ENCODE data around the gene PREPL. TPM values are rescaled to one million over a fixed set of nuclear protein-coding genes. Genes with fewer than 3 reads are reported as not detected.

Gene PREPL
- total and polyA plus RNA-seq, 2 of the 8 experiments (the other 6 are each of a cell fraction or from before 2014, with no cell fraction given): 13.6 to 38.9 TPM

DNA sequence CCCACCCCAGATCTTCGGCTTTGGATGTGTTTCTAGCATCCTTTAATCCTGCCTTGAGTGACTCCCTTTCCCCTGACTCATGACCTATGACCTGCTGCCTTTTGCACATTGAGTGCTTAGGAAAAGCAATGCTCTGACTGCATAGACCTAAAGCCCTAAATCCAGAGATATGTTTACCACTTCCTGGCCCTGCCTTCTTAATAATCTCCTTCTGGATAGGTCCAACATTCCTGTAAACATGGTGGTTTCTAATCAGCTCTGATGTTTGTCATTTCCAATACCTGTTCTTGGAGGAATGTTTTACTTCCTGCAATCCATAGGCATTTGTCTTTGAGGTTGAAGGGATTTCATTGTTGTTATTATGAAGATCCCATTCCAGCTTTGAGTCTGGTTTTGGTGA lies 83.8 kb downstream of the PREPL start (continued):
- TF ChIP-seq SIN3A (conservative IDR thresholded peaks at IDR 0.05 in 1 of 2, IDR thresholded peaks at IDR 0.05 in 1 of 2; ENCODE audit: low read depth in 1 of 2, low read length in 2 of 2): no peak
- no peak for TF ChIP-seq TCF12 (IDR thresholded peaks at IDR 0.05; ENCODE audit: low read depth, low read length)
- TF ChIP-seq TBP (IDR thresholded peaks at IDR 0.05; ENCODE audit: low read depth, low read length): no peak
- TF ChIP-seq KDM1A (IDR thresholded peaks at IDR 0.05; ENCODE audit: borderline replicate concordance, low read length): no peak
- TF ChIP-seq SP1 (IDR thresholded peaks at IDR 0.05; ENCODE audit: low read depth, low read length): no peak
- no peak for TF ChIP-seq GTF2F1 (IDR thresholded peaks at IDR 0.05; ENCODE audit: borderline replicate concordance, low read depth, low read length)
- no peak for TF ChIP-seq HDAC2 (IDR thresholded peaks at IDR 0.05; ENCODE audit: borderline replicate concordance in 1 of 2, low read depth in 2 of 2, low read length in 2 of 2)
- no peak for TF ChIP-seq MAFK (IDR thresholded peaks at IDR 0.05; ENCODE audit: low read depth, low read length)
- no peak for TF ChIP-seq CEBPB (IDR thresholded peaks at IDR 0.05; ENCODE audit: low read depth, low read length)

Data from H1 (cell line).